GM18508 (cell line): ENCODE measurements around the gene TIMM50.

Source experiments
- ATAC-seq: cut with Tn5 transposase; IDR thresholded peaks from one replicate; pipeline ENCODE4 v1.9.1; 2021; ENCODE audit warnings: moderate number of reproducible peaks; ENCODE audit not compliant: insufficient read depth, unreplicated experiment

Gene TIMM50

GRCh38 chr19:39498798-39499642, 18.4 kb downstream of the TIMM50 start, which contains the start of gene DLL3:
Gene DLL3 (plus strand): TSS chr19:39498947. CDS start chr19:39498975, 28 bp downstream.
- ATAC-seq = no peak

- ATAC-seq = no peak
Observed at GRCh38 chr19:39499932-39500331, 19.3 kb downstream of the TIMM50 start.

GRCh38 chr19:39500543-39500942, 19.9 kb downstream of the TIMM50 start:
- ATAC-seq = no peak

GRCh38 chr19:39501340-39501739, 20.7 kb downstream of the TIMM50 start:
- ATAC-seq = no peak

GRCh38 chr19:39502640-39503417, 22.2 kb downstream of the TIMM50 start:
- no peak for ATAC-seq

- no peak for ATAC-seq
Observed at GRCh38 chr19:39506598-39506943, 25.9 kb downstream of the TIMM50 start.

GRCh38 chr19:39506944-39507714, 26.5 kb downstream of the TIMM50 start:
- ATAC-seq = no peak

GRCh38 chr19:39507715-39508364, 27.2 kb downstream of the TIMM50 start:
- ATAC-seq = no peak

GRCh38 chr19:39508629-39509028, 28.0 kb downstream of the TIMM50 start:
- ATAC-seq = no peak

- no peak for ATAC-seq
Observed at GRCh38 chr19:39509233-39509632, 28.6 kb downstream of the TIMM50 start.

- no peak for ATAC-seq
Observed at GRCh38 chr19:39512988-39513387, 32.4 kb downstream of the TIMM50 start.

- no peak for ATAC-seq
Observed at GRCh38 chr19:39514840-39515550, 34.4 kb downstream of the TIMM50 start, which contains the start of gene SELENOV. Gene SELENOV (plus strand): TSS chr19:39515139. CDS start chr19:39515213, 74 bp downstream.

GRCh38 chr19:39515551-39516191, 35.0 kb downstream of the TIMM50 start:
- ATAC-seq = no peak

- no peak for ATAC-seq
Observed at GRCh38 chr19:39516270-39516669, 35.6 kb downstream of the TIMM50 start.

GRCh38 chr19:39517432-39517831, 36.8 kb downstream of the TIMM50 start:
- ATAC-seq = no peak

- no peak for ATAC-seq
Observed at GRCh38 chr19:39518458-39518857, 37.8 kb downstream of the TIMM50 start.

- no peak for ATAC-seq
Observed at GRCh38 chr19:39518975-39519374, 38.3 kb downstream of the TIMM50 start.

- no peak for ATAC-seq
Observed at GRCh38 chr19:39520541-39521484, 40.2 kb downstream of the TIMM50 start.
